ENCODE data around the gene COL17A1. TPM values are rescaled to one million over a fixed set of nuclear protein-coding genes. Genes with fewer than 3 reads are reported as not detected.

The COL17A1 gene
- total RNA-seq, 1 experiment from 2014 or later, result not detected

DNA sequence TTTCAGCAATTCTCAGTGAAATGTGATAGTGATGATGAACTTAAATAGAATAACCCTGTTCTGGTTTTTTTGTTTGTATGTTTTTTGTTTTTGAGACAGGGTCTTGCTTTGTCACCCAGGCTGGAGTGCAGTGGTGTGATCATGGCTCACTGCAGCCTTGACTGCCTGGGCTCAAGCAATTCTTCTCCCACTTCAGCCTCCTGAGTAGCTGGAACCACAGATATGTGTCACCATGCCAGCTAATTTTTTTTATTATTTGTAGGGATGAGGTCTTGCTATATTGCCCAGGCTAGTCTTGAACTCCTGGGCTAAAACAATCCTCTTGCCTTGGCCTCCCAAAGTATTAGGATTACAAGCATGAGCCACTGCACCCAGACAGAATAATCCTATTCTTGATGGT, 14.3 kb upstream of the COL17A1 start:
- H3K4me1 ChIP-seq (ENCODE audit: insufficient read depth, low read length, poor library complexity, severe bottlenecking), result no peaks in the 10 kb centered on the region
- no peaks in the 10 kb centered on the region for H3K27me3 ChIP-seq (replicated peaks; ENCODE audit: insufficient read depth, low read depth, low read length, poor library complexity)
- no peak overlapping the region for H3K27ac ChIP-seq (ENCODE audit: low read depth, low read length, poor library complexity, severe bottlenecking)
- intact Hi-C loops (cut with micrococcal nuclease; ENCODE audit: unreplicated experiment), result no loop called here
- DNase-seq (ENCODE audit: low spot score), result no peak
- H3K4me3 ChIP-seq (ENCODE audit: low read depth, low read length, poor library complexity, severe bottlenecking), result no peak overlapping the region
- no peak for TF ChIP-seq EZH2 (IDR thresholded peaks at IDR 0.05; ENCODE audit: borderline replicate concordance, low read depth, low read length, poor library complexity, severe bottlenecking)
- TF ChIP-seq, protein P1, sequence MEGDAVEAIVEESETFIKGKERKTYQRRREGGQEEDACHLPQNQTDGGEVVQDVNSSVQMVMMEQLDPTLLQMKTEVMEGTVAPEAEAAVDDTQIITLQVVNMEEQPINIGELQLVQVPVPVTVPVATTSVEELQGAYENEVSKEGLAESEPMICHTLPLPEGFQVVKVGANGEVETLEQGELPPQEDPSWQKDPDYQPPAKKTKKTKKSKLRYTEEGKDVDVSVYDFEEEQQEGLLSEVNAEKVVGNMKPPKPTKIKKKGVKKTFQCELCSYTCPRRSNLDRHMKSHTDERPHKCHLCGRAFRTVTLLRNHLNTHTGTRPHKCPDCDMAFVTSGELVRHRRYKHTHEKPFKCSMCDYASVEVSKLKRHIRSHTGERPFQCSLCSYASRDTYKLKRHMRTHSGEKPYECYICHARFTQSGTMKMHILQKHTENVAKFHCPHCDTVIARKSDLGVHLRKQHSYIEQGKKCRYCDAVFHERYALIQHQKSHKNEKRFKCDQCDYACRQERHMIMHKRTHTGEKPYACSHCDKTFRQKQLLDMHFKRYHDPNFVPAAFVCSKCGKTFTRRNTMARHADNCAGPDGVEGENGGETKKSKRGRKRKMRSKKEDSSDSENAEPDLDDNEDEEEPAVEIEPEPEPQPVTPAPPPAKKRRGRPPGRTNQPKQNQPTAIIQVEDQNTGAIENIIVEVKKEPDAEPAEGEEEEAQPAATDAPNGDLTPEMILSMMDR (conservative IDR thresholded peaks at IDR 0.05; ENCODE audit: low read depth, low read length), result no peak
- H3K9me3 ChIP-seq (ENCODE audit: low read depth, low read length, poor library complexity, severe bottlenecking), result peaks cover 5% of the 10 kb centered on the region
- no TSS peak for BruUV-seq (replicated peaks)
- H3K36me3 ChIP-seq (ENCODE audit: insufficient read depth, low read length, poor library complexity, severe bottlenecking), result no peaks in the 10 kb centered on the region
- CTCF ChIA-PET, result no interaction called here
- POLR2A ChIA-PET (ENCODE audit: low non-redundant PET), result no interaction called here

DNA sequence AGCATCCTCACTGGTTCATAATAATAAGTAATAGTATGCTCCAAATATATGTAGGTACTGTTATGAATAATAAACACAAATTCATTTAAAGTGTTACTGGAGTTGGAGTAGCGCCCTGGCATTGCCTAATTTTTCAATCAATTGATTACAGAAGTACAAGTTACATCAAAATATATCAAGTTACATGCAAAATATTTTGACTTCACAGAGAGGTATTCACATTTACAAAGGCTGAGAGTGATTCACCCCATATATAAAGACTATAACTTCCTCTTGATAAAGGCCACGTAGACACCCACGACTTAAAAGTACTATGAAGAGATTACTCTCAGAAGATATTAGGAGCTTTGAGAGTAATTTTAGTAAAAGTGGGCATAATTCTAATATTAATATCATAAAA, 13.6 kb upstream of the COL17A1 start:
- no peak for DNase-seq (ENCODE audit: low spot score)
- Histone ChIP-seq H3K4me1 (ENCODE audit: insufficient read depth, low read length, poor library complexity, severe bottlenecking) (no peaks in the 10 kb centered on the region), H3K36me3 (ENCODE audit: insufficient read depth, low read length, poor library complexity, severe bottlenecking) (no peaks in the 10 kb centered on the region), H3K9me3 (ENCODE audit: low read depth, low read length, poor library complexity, severe bottlenecking) (peaks cover 5% of the 10 kb centered on the region), H3K27me3 (replicated peaks; ENCODE audit: insufficient read depth, low read depth, low read length, poor library complexity) (no peaks in the 10 kb centered on the region), H3K4me3 (ENCODE audit: low read depth, low read length, poor library complexity, severe bottlenecking) (no peak overlapping the region), H3K27ac (ENCODE audit: low read depth, low read length, poor library complexity, severe bottlenecking) (no peak overlapping the region)
- BruUV-seq (replicated peaks), result no TSS peak
- TF ChIP-seq EZH2 (IDR thresholded peaks at IDR 0.05; ENCODE audit: borderline replicate concordance, low read depth, low read length, poor library complexity, severe bottlenecking), result no peak
- TF ChIP-seq, protein P1 (conservative IDR thresholded peaks at IDR 0.05; ENCODE audit: low read depth, low read length), result no peak
- intact Hi-C loops (cut with micrococcal nuclease; ENCODE audit: unreplicated experiment), result no loop called here
- ChIA-PET POLR2A (ENCODE audit: low non-redundant PET) (no interaction called here), CTCF (no interaction called here)

DNA sequence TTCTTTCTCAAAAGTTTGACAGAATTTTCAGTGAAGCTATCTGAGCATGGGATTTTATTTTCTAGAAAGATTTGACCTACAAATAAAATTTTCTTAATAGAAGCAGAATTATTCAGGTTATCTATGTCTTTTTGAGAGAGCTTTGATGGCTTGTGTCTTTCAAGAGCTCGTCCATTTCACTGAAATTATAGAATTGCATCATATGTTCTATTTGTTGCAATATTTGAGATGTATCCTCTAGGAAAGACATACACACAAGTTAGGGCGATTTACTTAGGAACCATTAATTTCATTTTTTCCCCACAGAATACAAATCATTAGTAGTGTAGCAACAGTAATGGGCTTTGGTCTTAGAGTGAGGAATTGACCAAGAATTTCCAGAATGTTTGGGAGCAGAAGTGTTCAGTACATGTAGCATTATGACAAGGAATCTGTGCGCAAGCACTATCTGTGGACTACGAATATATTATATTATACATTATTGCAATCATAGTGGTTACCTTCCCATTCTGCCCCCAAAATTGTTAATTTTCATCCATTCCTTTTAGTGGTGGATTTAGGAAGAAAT, 12.8 kb upstream of the COL17A1 start:
- no TSS peak for BruUV-seq (replicated peaks)
- Histone ChIP-seq H3K4me3 (ENCODE audit: low read depth, low read length, poor library complexity, severe bottlenecking) (no peak overlapping the region), H3K9me3 (ENCODE audit: low read depth, low read length, poor library complexity, severe bottlenecking) (peaks cover 5% of the 10 kb centered on the region), H3K36me3 (ENCODE audit: insufficient read depth, low read length, poor library complexity, severe bottlenecking) (no peaks in the 10 kb centered on the region), H3K4me1 (ENCODE audit: insufficient read depth, low read length, poor library complexity, severe bottlenecking) (no peaks in the 10 kb centered on the region), H3K27ac (ENCODE audit: low read depth, low read length, poor library complexity, severe bottlenecking) (no peak overlapping the region), H3K27me3 (replicated peaks; ENCODE audit: insufficient read depth, low read depth, low read length, poor library complexity) (no peaks in the 10 kb centered on the region)
- intact Hi-C loops (cut with micrococcal nuclease; ENCODE audit: unreplicated experiment), result no loop called here
- CTCF ChIA-PET, result no interaction called here
- TF ChIP-seq, protein P1 (conservative IDR thresholded peaks at IDR 0.05; ENCODE audit: low read depth, low read length), result no peak
- TF ChIP-seq EZH2 (IDR thresholded peaks at IDR 0.05; ENCODE audit: borderline replicate concordance, low read depth, low read length, poor library complexity, severe bottlenecking), result no peak
- DNase-seq (ENCODE audit: low spot score), result no peak
- POLR2A ChIA-PET (ENCODE audit: low non-redundant PET), result no interaction called here
